A673 (cell line): ENCODE measurements around the gene CCDC154.

Experiments
- EZH2 ChIP-seq: fragments of 200-600 bp; sonication (generic); IDR thresholded peaks from 2 replicates; pipeline ENCODE4 v1.6.1; 2017; ENCODE audit warnings: borderline replicate concordance, low read depth, mild to moderate bottlenecking, mixed read lengths, antibody characterized with exemption, low read length; ENCODE audit not compliant: poor library complexity, severe bottlenecking
- TF ChIP-seq, protein P1 (sequence below): fragments of 300-800, 200-600 bp; sonication (generic); conservative IDR thresholded peaks from 2 replicates; pipeline ENCODE4 v1.5.1; 2017; ENCODE audit warnings: low read depth, mild to moderate bottlenecking, antibody characterized with exemption, low read length, moderate library complexity, mixed read lengths

DNA sequence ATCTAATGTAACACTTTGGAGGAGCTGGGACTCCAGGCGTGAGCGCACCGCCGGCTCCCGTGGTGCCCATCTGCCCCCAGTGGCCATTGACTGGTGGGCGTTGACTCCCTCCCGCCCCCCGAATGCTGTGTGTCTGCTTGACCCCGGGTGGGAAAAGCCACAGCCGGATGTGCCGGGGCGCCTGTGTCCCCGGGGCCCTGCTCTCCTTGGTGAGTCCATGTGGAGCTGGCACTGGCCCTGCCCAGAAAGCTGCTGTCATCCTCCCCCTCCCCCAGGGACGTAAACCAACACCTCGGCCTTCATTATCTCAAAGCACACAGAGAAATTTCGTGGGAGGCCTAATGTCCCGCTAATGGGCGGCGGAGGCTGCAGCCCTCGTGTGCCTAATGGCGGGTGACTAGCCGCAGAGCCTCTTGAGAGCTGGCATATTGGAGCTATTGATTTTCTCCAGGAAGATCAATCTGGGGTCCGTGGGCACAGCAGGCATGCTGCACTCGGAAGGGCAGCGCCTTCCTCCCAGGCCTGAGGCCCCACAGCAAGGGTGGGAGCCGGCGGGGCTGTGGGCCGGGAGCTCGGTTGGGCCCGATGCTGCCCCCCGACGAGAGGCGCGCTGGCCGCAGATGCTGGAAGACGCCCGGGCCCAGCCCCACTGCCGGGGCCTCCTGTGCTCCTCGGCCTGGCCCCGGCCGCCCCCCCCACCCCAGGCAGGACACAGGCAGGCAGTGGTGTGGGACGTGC, 17.5 kb downstream of the CCDC154 start:
- TF ChIP-seq, protein P1, sequence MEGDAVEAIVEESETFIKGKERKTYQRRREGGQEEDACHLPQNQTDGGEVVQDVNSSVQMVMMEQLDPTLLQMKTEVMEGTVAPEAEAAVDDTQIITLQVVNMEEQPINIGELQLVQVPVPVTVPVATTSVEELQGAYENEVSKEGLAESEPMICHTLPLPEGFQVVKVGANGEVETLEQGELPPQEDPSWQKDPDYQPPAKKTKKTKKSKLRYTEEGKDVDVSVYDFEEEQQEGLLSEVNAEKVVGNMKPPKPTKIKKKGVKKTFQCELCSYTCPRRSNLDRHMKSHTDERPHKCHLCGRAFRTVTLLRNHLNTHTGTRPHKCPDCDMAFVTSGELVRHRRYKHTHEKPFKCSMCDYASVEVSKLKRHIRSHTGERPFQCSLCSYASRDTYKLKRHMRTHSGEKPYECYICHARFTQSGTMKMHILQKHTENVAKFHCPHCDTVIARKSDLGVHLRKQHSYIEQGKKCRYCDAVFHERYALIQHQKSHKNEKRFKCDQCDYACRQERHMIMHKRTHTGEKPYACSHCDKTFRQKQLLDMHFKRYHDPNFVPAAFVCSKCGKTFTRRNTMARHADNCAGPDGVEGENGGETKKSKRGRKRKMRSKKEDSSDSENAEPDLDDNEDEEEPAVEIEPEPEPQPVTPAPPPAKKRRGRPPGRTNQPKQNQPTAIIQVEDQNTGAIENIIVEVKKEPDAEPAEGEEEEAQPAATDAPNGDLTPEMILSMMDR = no peak
- TF ChIP-seq EZH2 = no peak
